Stimulated activated CD8-positive, alpha-beta memory T cell treated with anti-CD3 and anti-CD28 coated beads, Interleukin-15, amount 100 ng/mL, for 24 hours (primary cell): ENCODE results near the gene MESP1.

Source experiments
- DNase-seq: peaks from one replicate; pipeline ENCODE4 v3.0.0-alpha.2; 2020; ENCODE audit warnings: low read depth

MESP1 gene

GRCh38 chr15:89780601-89781000 lies 29.6 kb upstream of the MESP1 start:
- no peak for DNase-seq

- no peak for DNase-seq
Measured at GRCh38 chr15:89778861-89779260, 27.8 kb upstream of the MESP1 start.

- DNase-seq = no peak
Measured at GRCh38 chr15:89777782-89778380, 26.8 kb upstream of the MESP1 start.

GRCh38 chr15:89777073-89777751 lies 26.2 kb upstream of the MESP1 start:
- no peak for DNase-seq

GRCh38 chr15:89776274-89777072 lies 25.4 kb upstream of the MESP1 start, which contains the start of gene MESP2:
MESP2 (plus strand) TSS chr15:89776332; CDS start chr15:89776358, 26 bp downstream.
- DNase-seq = peak; percentile 31

GRCh38 chr15:89775815-89776214 lies 24.8 kb upstream of the MESP1 start:
- DNase-seq = no peak

GRCh38 chr15:89774492-89774891 lies 23.4 kb upstream of the MESP1 start:
- DNase-seq = no peak

GRCh38 chr15:89772932-89773583 lies 22.0 kb upstream of the MESP1 start:
- no peak for DNase-seq

GRCh38 chr15:89770041-89770440 lies 19.0 kb upstream of the MESP1 start:
- DNase-seq = no peak

GRCh38 chr15:89769366-89769765 lies 18.3 kb upstream of the MESP1 start:
- no peak for DNase-seq

GRCh38 chr15:89768071-89768500 lies 17.0 kb upstream of the MESP1 start:
- DNase-seq = no peak

- DNase-seq = no peak
Measured at GRCh38 chr15:89767411-89767915, 16.4 kb upstream of the MESP1 start.

GRCh38 chr15:89766357-89767311 lies 15.6 kb upstream of the MESP1 start:
- no peak for DNase-seq

GRCh38 chr15:89765694-89766093 lies 14.6 kb upstream of the MESP1 start:
- DNase-seq = no peak

GRCh38 chr15:89761929-89762328 lies 10.9 kb upstream of the MESP1 start:
- no peak for DNase-seq

- DNase-seq = no peak
Measured at GRCh38 chr15:89761009-89761831, 10.2 kb upstream of the MESP1 start.

- DNase-seq = peak; percentile 45
Measured at GRCh38 chr15:89760303-89761008, 9.4 kb upstream of the MESP1 start.

- no peak for DNase-seq
Measured at GRCh38 chr15:89759835-89760234, 8.8 kb upstream of the MESP1 start.

- DNase-seq = no peak
Measured at GRCh38 chr15:89758981-89759380, 7.9 kb upstream of the MESP1 start.

GRCh38 chr15:89758283-89758682 lies 7.2 kb upstream of the MESP1 start:
- DNase-seq = no peak
